NCI-H460 (cell line): Measurements from ENCODE around the gene CCL19. TPM values are rescaled to one million over a fixed set of nuclear protein-coding genes. Genes with fewer than 3 reads are reported as not detected.
A peak's percentile ranks its signal among the peaks of the same experiment; 100 is the strongest.
"Not testable (repeated sequence)": the region's sequence is repeated elsewhere in the genome, so short reads cannot be mapped to it uniquely, and the experiment has no call there.

Experiments used
- DNase-seq: peaks from one replicate; pipeline ENCODE4 v3.0.0-alpha.2; 2016; ENCODE audit warnings: low read depth; ENCODE audit errors: extremely low read depth
- polyA plus RNA-seq: library from polyadenylated mRNA; depleted of rRNA; stranded (reverse); fragments of >200 nt; gene quantifications from 2 replicates; pipeline ENCODE4 v1.2.3, GENCODE V29; 2014; cell fraction: nucleus; rRNA removed
- total RNA-seq: library from RNA; depleted of rRNA; stranded (reverse); fragments of >200 nt; shearing (Covaris generic); gene quantifications from 2 replicates; pipeline ENCODE4 v1.2.3, GENCODE V29; 2014; rRNA removed

The CCL19 gene
- total RNA-seq = not detected in 2 replicates
- not detected in 2 replicates for polyA plus RNA-seq

- no peak for DNase-seq
These were observed at the start of gene CCL19 for GRCh38 chr9:34690983-34691935. TSS of gene CCL19 (minus strand) at chr9:34691276. CDS start at chr9:34691139, 137 bp downstream.

DNA sequence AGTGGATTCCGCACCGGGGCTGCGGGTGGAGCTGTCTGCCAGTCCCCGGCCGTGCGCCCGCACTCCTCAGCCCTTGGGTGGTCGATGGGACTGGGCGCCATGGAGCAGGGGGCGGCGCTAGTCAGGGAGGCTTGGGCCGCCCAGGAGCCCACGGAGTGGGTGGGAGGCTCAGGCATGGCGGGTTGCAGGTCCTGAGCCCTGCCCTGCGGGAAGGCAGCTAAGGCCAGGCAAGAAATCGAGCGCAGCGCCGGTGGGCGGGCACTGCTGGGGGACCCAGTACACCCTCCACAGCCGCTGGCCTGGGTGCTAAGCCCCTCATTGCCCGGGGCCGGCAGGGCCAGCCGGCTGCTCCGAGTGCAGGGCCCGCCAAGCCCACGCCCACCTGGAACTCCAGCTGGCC lies 49.1 kb upstream of the CCL19 start:
- DNase-seq = not testable (repeated sequence)

DNA sequence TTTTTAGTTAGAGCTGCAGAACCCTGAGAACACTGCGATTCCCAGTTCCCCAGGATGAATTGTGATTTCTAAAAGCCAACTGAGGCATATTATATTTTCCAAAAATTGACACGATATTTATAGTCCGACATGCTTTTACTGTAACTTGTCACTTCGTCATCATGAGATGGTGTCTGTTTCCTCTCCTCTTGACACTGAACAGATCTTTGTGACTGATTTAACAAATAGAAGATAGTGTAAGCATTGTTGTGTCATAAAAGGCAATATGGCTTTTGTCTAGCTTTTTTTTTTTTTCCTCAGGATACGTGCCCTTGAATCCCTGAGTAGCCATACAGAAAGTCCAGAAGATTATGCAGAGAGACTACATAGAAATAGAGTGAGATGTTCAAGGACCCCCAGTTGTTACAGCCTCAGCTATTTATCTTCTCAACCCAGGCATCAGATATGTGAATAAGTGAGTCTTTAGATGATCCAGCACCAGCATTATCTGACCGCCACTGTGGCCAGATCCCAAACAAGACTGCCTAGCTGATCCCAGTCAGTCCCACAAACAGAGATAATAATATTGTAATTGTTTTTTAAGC lies 46.7 kb upstream of the CCL19 start:
- no peak for DNase-seq

DNA sequence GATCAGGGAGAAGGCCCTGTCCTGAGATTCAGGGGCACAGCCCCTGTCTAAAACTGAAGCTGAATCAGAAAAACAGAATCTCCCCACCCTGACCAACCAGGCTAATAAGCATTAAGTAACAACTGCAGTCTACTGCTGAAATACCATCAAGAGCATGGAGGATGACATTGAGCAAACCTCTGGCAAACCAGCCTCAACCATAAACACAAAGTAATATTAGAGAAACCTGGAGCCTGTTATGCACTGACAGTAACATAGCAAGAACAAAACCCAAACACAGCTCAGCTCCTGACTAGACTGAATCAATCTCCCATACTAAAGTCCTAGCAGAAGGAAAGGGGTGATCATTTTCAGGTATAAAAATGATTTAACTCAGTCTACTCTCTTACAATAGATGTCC lies 43.6 kb upstream of the CCL19 start:
- no peak for DNase-seq

GRCh38 chr9:34732886-34733285 lies 41.8 kb upstream of the CCL19 start:
- DNase-seq = no peak

- no peak for DNase-seq
These were observed 41.4 kb upstream of the CCL19 start for GRCh38 chr9:34732478-34732877.

GRCh38 chr9:34723141-34723540 lies 32.1 kb upstream of the CCL19 start:
- DNase-seq = no peak

DNA sequence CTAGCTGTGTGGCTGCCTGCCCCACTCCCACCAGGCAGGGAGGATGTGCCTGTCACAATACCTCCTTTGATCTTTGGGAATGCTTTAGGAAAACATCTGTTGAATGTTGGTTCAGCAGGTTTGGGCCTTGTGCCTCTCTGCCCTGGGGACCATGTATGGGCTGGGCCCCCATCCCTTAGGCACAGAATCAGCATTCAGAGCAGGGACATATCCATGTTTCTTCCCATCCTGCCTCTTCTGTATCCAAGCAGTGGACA lies 28.6 kb upstream of the CCL19 start:
- not testable (repeated sequence) for DNase-seq

DNA sequence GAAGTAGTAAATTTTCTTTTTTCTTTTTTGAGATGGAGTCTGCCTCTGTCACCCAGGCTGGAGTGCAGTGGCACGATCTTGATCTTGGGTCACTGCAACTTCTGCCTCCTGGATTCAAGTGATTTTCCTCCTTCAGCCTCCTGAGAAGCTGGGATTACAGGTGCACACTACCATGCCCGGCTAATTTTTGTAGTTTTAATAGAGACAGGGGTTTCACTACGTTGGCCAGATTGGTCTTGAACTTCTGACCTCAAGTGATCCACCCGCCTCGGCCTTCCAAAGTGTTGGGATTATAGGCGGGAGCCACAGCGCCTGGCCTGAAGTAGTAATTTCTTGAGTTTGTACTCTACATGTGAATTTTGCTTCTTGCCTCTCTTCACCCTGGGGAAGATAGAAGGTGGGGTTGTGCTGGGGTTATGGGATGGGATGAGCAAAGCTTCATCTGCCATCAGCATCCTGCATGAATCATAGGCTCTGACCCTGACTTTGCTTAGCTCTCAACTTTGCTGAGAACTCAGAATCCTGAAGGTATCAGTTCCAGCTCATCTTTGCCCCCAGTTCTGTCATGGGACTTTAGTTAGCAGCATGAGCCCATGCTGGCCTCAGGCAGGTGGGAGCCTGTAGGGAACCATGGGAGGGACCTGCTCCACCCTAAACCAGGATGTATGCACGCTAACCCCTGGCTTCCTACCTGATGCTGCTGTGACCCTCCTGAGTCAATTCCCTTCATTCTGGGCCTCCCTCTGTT lies 28.1 kb upstream of the CCL19 start:
- no peak for DNase-seq

GRCh38 chr9:34717996-34718614 lies 27.0 kb upstream of the CCL19 start:
- DNase-seq = no peak

DNA sequence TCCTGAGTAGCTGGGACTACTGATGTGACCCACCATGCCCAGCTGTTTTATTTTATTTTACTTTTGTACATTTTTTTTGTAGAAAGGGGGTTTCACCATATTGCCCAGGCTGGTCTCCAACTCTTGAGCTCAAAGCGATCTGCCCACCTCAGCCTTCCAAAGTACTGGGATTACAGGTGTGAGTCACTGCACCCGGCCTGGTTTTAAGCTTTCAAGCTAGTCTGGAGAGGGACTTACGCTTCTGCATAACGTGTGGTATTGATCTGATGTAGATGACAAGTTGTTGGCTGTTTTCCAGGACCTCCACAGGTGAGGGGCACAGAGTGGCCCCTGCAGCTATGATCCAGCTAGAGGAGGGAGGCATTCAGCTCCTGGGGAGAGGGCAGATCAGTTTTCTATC lies 25.6 kb upstream of the CCL19 start:
- no peak for DNase-seq

DNA sequence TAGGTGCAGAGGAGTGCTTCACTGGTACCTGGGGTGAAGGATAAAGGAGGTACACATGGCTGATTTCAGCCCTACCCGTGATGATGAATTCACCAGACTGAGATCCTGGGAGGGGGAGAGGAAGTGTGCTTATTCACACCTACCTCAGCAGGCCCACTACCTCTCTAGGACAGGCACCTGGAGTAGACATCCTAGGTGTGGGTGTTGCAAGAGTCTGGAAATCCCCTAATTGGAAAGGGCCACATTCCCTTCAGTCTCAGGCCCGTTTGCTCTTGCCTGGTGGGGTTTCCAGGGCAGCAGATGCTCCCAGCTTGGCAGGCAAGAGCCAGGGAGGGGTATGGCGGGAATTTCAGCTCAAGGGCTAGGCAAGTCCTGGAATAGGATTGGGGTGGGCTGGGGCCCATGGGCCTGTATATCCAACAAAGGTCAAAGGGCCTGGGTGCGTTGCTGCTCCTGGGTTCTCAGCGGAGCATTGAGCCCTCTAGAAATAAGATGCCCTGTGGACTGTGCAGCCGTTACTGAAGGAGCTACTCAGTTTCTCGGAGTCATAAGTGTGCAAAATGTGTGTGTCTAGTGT lies 24.7 kb upstream of the CCL19 start:
- DNase-seq = no peak

- DNase-seq = no peak
These were observed 22.9 kb upstream of the CCL19 start for GRCh38 chr9:34714007-34714406.

DNA sequence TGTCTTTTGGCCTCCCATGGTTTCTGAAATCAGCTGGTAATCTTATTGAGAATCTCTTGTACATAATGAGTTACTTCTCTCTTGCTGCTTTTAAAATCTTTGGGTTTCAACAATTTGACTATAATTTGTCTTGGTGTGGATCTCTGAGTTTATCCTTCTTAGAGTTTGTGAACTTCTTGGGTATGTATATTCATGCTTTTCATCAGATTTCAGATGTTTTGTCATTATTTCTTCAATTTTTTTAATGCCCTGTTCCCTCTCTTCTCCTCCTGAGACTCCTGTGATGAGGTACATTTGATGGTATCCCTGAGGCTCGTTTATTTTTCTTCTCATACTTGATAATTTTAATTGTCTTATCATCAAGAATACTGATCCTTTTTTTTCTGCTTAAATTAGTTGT lies 21.1 kb upstream of the CCL19 start:
- DNase-seq = no peak

DNA sequence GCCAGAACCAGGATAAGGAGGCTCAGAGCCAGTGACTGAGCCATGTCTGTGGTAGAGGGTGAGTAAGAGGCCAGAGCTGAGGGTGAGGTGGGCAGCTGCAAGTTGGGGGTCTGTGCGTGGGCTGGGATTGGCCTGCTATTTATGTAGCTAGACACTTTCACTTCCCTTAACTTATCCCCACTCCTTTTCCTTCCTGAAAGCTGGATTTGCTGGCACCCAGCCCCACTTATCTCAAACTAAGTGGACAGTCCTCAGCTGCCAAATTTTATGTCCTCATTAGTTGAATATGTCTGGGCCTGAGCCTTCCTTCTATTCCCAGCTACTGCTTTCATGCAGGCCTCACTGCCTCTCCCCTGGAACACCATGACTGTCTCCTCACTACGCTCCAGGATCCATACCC lies 18.9 kb upstream of the CCL19 start, which contains the start of gene CCL21:
Gene CCL21 (minus strand): TSS at position 114 of the 400 bp plus-strand sequence. CDS start 70 bp downstream, at position 44.
- DNase-seq = no peak

- no peak for DNase-seq
These were observed 18.3 kb upstream of the CCL19 start for GRCh38 chr9:34709196-34709978.

GRCh38 chr9:34707130-34707529 lies 16.1 kb upstream of the CCL19 start:
- no peak for DNase-seq

GRCh38 chr9:34701769-34702736 lies 11.0 kb upstream of the CCL19 start:
- DNase-seq = peak; percentile 49
